ENCODE measurements around the gene RBM4B.
A peak's percentile ranks its signal among the peaks of the same experiment; 100 is the strongest.

The RBM4B gene

DNA sequence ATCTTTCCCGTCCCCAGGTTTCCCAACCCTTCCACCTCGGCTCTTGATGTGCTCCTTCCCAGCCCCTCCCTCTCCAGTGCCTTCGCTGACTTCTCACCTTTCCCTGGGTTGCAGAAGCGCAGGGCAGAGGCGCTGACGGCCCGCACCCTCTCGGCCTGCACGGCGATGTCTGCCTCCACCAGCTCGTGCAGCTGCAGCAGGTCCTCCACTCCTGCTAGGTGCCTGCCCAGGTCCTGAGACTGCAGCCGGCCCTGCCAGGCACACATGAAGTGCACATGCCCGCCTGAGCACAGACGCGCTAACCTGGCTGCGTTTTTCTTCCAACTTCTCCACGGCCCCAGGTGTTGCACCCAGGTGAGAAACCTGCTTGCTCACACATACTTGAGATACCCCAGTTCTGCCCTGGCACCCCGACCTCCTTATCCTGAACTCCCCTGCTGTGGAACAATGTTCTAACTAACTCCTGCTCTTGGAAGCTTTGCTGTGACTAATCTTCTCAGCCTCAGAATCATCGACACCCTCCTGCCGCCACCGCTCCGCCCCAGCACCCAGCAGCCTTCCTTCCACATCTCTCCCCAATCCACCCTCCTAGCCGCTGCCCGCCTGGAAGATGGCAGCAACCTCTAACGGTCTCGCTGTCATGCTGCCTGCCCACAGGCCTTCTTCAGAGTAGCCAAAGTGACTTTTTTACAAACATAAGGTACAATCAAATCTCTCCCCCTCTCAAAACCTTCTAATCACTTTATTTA, 28.1 kb upstream of the RBM4B start:
- no peak overlapping the region for H3K23ac ChIP-seq (ENCODE audit: low read length in 2 of 2)
- no peak overlapping the region for H2AFZ ChIP-seq (ENCODE audit: low read depth, low read length)
- 94% methylated on average over 26 of the region's 26 CpGs for WGBS
- no peak overlapping the region for H2BK120ac ChIP-seq (ENCODE audit: low read depth, low read length)
- H3K27me3 ChIP-seq (ENCODE audit: control insufficient read depth in 1 of 2, insufficient read depth in 1 of 2, low read length in 2 of 2): peaks cover 0 to 2% of the 10 kb centered on the region in 2 experiments
- H4K91ac ChIP-seq (ENCODE audit: low read length): no peak overlapping the region
- no peak overlapping the region for H4K8ac ChIP-seq (ENCODE audit: low read length)
- no peak overlapping the region for H2BK15ac ChIP-seq (ENCODE audit: low read depth, poor library complexity, severe bottlenecking)
- DNase-seq: no peak
- H3K36me3 ChIP-seq (ENCODE audit: control insufficient read depth in 1 of 2, insufficient read depth in 2 of 2, low read depth in 1 of 2, low read length in 2 of 2): peaks cover 0 to 75% of the 10 kb centered on the region in 2 experiments
- no peak overlapping the region for H3K27ac ChIP-seq (ENCODE audit: low read length, poor library complexity, severe bottlenecking)
- H2AK5ac ChIP-seq (ENCODE audit: low read length, severe bottlenecking): no peak overlapping the region
- H3K4me1 ChIP-seq (ENCODE audit: control insufficient read depth, insufficient read depth, low read depth, low read length): peaks cover 6% of the 10 kb centered on the region
- no peak overlapping the region for H3K4me2 ChIP-seq (ENCODE audit: low read length, poor library complexity, severe bottlenecking)
- H3K79me1 ChIP-seq (replicated peaks; ENCODE audit: low read length, poor library complexity, severe bottlenecking): peaks cover 26% of the 10 kb centered on the region
- H2BK5ac ChIP-seq (ENCODE audit: low read depth, low read length, poor library complexity, severe bottlenecking): no peak overlapping the region
- H3K9ac ChIP-seq (ENCODE audit: low read length): no peak overlapping the region
- no peak overlapping the region for H3K18ac ChIP-seq (ENCODE audit: low read depth in 1 of 2, low read length in 2 of 2)
- no peak overlapping the region for H3K4me3 ChIP-seq (ENCODE audit: insufficient read depth in 1 of 2, low read depth in 1 of 2, low read length in 2 of 2)
- no peaks in the 10 kb centered on the region for H3K9me3 ChIP-seq (ENCODE audit: control insufficient read depth, low read length)
- no peak overlapping the region for H2BK12ac ChIP-seq (ENCODE audit: low read length in 2 of 2)
- H3K4ac ChIP-seq (ENCODE audit: low read depth in 1 of 2, low read length in 2 of 2): no peak overlapping the region
- peak overlapping the region in 1 of 2 experiments; percentile 7 for H3K14ac ChIP-seq (ENCODE audit: low read length in 2 of 2)

DNA sequence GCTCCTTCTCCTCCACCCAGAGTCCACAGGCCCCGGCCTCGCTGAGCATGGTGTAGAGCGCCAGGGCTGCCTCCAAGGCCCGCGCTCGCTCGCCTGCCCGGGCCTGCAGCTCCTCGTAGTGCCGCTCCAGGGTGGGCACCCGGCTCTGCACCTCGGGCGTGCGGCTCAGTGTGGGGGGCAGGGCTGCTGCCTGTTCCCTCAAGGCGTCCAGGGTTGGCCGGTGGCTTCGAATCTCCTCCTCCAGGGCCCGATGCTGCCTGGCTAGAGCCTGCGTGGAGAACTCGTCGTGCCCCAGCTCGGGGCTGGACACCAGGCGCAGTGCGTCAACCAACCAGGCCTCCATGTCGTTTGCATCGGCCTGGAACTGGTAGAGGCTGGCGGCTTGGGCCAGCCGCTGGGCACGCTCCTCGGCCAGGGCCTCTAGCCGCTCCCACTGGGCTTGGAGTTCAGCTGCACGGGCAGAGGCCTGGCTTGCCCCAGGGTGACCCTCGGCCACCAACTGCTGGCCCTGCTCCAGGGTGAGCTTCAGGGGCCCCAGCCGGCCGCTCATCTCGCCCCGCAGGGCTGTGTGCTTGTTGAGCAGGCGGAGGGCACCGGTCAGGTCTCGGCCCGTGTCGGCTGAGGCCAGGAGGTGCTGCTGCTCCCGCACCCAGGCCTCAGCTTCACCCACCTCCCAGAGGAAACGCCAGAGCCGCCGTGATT, 27.1 kb upstream of the RBM4B start:
- Histone ChIP-seq H3K9ac (ENCODE audit: low read length) (no peak overlapping the region), H3K4me3 (ENCODE audit: insufficient read depth in 1 of 2, low read depth in 1 of 2, low read length in 2 of 2) (peak overlapping the region in 1 of 2 experiments; percentile 7), H4K8ac (ENCODE audit: low read length) (no peak overlapping the region), H3K36me3 (ENCODE audit: control insufficient read depth in 1 of 2, insufficient read depth in 2 of 2, low read depth in 1 of 2, low read length in 2 of 2) (peaks cover 0 to 75% of the 10 kb centered on the region in 2 experiments), H3K4ac (ENCODE audit: low read depth in 1 of 2, low read length in 2 of 2) (no peak overlapping the region), H3K27me3 (ENCODE audit: control insufficient read depth in 1 of 2, insufficient read depth in 1 of 2, low read length in 2 of 2) (peaks cover 0 to 2% of the 10 kb centered on the region in 2 experiments), H3K4me1 (ENCODE audit: control insufficient read depth, insufficient read depth, low read depth, low read length) (peaks cover 6% of the 10 kb centered on the region), H2BK120ac (ENCODE audit: low read depth, low read length) (no peak overlapping the region), H3K9me3 (ENCODE audit: control insufficient read depth, low read length) (peaks cover 6% of the 10 kb centered on the region), H2AFZ (ENCODE audit: low read depth, low read length) (no peak overlapping the region), H2BK12ac (ENCODE audit: low read length in 2 of 2) (no peak overlapping the region), H3K23ac (ENCODE audit: low read length in 2 of 2) (no peak overlapping the region), H4K91ac (ENCODE audit: low read length) (peak overlapping the region; percentile 57), H3K18ac (ENCODE audit: low read depth in 1 of 2, low read length in 2 of 2) (no peak overlapping the region), H3K79me1 (replicated peaks; ENCODE audit: low read length, poor library complexity, severe bottlenecking) (peaks cover 30% of the 10 kb centered on the region), H2AK5ac (ENCODE audit: low read length, severe bottlenecking) (no peak overlapping the region), H3K4me2 (ENCODE audit: low read length, poor library complexity, severe bottlenecking) (no peak overlapping the region), H3K14ac (ENCODE audit: low read length in 2 of 2) (peak overlapping the region in 1 of 2 experiments; percentile 58), H2BK5ac (ENCODE audit: low read depth, low read length, poor library complexity, severe bottlenecking) (no peak overlapping the region), H3K27ac (ENCODE audit: low read length, poor library complexity, severe bottlenecking) (no peak overlapping the region), H2BK15ac (ENCODE audit: low read depth, poor library complexity, severe bottlenecking) (no peak overlapping the region)
- 95% methylated on average over 46 of the region's 46 CpGs for WGBS
- DNase-seq: no peak

DNA sequence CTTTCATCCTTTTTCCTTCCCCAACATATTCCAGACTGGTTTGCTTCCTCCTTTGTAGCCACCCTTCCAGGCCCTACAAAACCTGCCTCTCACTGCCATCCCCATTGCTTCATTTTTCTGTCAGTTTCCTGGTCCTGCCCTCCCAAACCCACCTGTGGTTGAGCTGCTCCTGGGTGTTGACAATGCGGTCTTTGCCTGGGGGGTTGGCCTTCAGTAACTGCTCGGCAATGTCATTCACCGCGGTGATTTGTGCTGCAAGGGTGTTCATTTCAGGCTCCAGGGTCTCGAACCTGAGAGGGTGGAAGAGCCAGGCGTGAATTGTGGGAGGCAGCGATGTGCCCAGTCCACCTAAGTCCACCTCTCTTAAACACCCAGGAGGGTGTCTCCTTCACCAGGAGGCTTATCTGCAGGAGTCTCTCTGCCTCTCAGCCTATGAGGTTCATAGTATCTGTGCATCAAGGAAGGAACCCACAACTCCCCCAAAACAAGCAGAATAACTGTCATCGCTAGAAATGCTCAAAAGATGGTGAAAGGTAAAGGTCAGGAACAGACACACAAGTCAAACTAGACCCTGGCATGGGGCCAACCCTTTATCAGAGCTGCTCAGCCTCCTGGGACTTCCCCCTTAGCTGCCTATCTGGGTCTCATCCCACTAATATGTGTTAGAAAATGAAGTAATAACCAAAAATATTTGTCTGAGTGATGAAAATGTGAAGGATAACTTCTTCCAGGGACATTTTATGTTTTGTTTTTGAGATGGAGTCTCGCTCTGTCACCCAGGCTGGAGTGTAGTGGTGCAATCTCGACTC, 23.9 kb upstream of the RBM4B start:
- H3K79me1 ChIP-seq (replicated peaks; ENCODE audit: low read length, poor library complexity, severe bottlenecking): peaks cover 20% of the 10 kb centered on the region
- no peak overlapping the region for H2BK5ac ChIP-seq (ENCODE audit: low read depth, low read length, poor library complexity, severe bottlenecking)
- no peak overlapping the region for H2AFZ ChIP-seq (ENCODE audit: low read depth, low read length)
- no peak overlapping the region for H3K27ac ChIP-seq (ENCODE audit: low read length, poor library complexity, severe bottlenecking)
- WGBS: 98% methylated on average over 10 of the region's 10 CpGs
- no peak overlapping the region for H2AK5ac ChIP-seq (ENCODE audit: low read length, severe bottlenecking)
- no peak overlapping the region for H2BK15ac ChIP-seq (ENCODE audit: low read depth, poor library complexity, severe bottlenecking)
- H3K9ac ChIP-seq (ENCODE audit: low read length): no peak overlapping the region
- no peak overlapping the region for H4K8ac ChIP-seq (ENCODE audit: low read length)
- peaks cover 0 to 81% of the 10 kb centered on the region in 2 experiments for H3K36me3 ChIP-seq (ENCODE audit: control insufficient read depth in 1 of 2, insufficient read depth in 2 of 2, low read depth in 1 of 2, low read length in 2 of 2)
- H3K4me3 ChIP-seq (ENCODE audit: insufficient read depth in 1 of 2, low read depth in 1 of 2, low read length in 2 of 2): no peak overlapping the region
- H2BK120ac ChIP-seq (ENCODE audit: low read depth, low read length): no peak overlapping the region
- no peak overlapping the region for H3K4ac ChIP-seq (ENCODE audit: low read depth in 1 of 2, low read length in 2 of 2)
- no peak overlapping the region for H3K23ac ChIP-seq (ENCODE audit: low read length in 2 of 2)
- H3K14ac ChIP-seq (ENCODE audit: low read length in 2 of 2): no peak overlapping the region
- H3K27me3 ChIP-seq (ENCODE audit: control insufficient read depth in 1 of 2, insufficient read depth in 1 of 2, low read length in 2 of 2): peaks cover 0 to 2% of the 10 kb centered on the region in 2 experiments
- H4K91ac ChIP-seq (ENCODE audit: low read length): no peak overlapping the region
- no peak overlapping the region for H3K4me2 ChIP-seq (ENCODE audit: low read length, poor library complexity, severe bottlenecking)
- peaks cover 19% of the 10 kb centered on the region for H3K9me3 ChIP-seq (ENCODE audit: control insufficient read depth, low read length)
- H3K4me1 ChIP-seq (ENCODE audit: control insufficient read depth, insufficient read depth, low read depth, low read length): peaks cover 2% of the 10 kb centered on the region
- no peak overlapping the region for H2BK12ac ChIP-seq (ENCODE audit: low read length in 2 of 2)
- no peak for DNase-seq
- no peak overlapping the region for H3K18ac ChIP-seq (ENCODE audit: low read depth in 1 of 2, low read length in 2 of 2)

DNA sequence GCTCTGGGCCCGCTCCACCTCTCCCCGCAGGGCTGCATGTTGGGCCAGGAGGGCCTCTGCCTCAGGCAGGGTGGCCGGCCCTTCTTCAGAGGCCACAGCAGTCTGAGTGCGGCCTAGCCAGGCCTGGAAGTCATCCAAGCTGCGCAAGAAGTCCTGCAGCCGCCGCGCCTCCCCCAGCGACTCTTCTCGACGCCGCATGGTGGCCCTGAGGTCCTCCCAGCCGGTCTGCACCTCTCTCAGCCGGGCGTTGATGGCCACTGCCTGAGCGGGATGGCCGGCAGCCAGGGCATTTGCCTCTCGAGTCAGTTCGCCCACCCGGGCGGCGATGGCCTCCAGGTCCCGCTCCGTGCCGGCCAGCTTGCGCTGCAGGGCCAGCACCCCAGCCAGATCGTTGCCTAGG, 23.1 kb upstream of the RBM4B start:
- Histone ChIP-seq H3K79me1 (replicated peaks; ENCODE audit: low read length, poor library complexity, severe bottlenecking) (peaks cover 19% of the 10 kb centered on the region), H2BK12ac (ENCODE audit: low read length in 2 of 2) (no peak overlapping the region), H3K4me2 (ENCODE audit: low read length, poor library complexity, severe bottlenecking) (no peak overlapping the region), H3K14ac (ENCODE audit: low read length in 2 of 2) (no peak overlapping the region), H3K27ac (ENCODE audit: low read length, poor library complexity, severe bottlenecking) (no peak overlapping the region), H3K23ac (ENCODE audit: low read length in 2 of 2) (no peak overlapping the region), H3K4me1 (ENCODE audit: control insufficient read depth, insufficient read depth, low read depth, low read length) (peaks cover 2% of the 10 kb centered on the region), H2BK5ac (ENCODE audit: low read depth, low read length, poor library complexity, severe bottlenecking) (no peak overlapping the region), H3K9me3 (ENCODE audit: control insufficient read depth, low read length) (peaks cover 19% of the 10 kb centered on the region), H4K91ac (ENCODE audit: low read length) (no peak overlapping the region), H3K4ac (ENCODE audit: low read depth in 1 of 2, low read length in 2 of 2) (no peak overlapping the region), H2BK15ac (ENCODE audit: low read depth, poor library complexity, severe bottlenecking) (no peak overlapping the region), H3K18ac (ENCODE audit: low read depth in 1 of 2, low read length in 2 of 2) (no peak overlapping the region), H4K8ac (ENCODE audit: low read length) (no peak overlapping the region), H3K27me3 (ENCODE audit: control insufficient read depth in 1 of 2, insufficient read depth in 1 of 2, low read length in 2 of 2) (peaks cover 0 to 2% of the 10 kb centered on the region in 2 experiments), H2AFZ (ENCODE audit: low read depth, low read length) (no peak overlapping the region), H3K9ac (ENCODE audit: low read length) (no peak overlapping the region), H3K36me3 (ENCODE audit: control insufficient read depth in 1 of 2, insufficient read depth in 2 of 2, low read depth in 1 of 2, low read length in 2 of 2) (peaks cover 0 to 85% of the 10 kb centered on the region in 2 experiments), H3K4me3 (ENCODE audit: insufficient read depth in 1 of 2, low read depth in 1 of 2, low read length in 2 of 2) (no peak overlapping the region), H2BK120ac (ENCODE audit: low read depth, low read length) (no peak overlapping the region), H2AK5ac (ENCODE audit: low read length, severe bottlenecking) (no peak overlapping the region)
- no peak for DNase-seq
- 98% methylated on average over 27 of the region's 27 CpGs for WGBS

Measured in mesenchymal stem cell (in vitro differentiated cells and primary cell).